GM19193 (cell line): ENCODE data around the gene RILP.

Source experiments
- POLR2A ChIP-seq: IDR thresholded peaks from 4 replicates; pipeline ENCODE4 v1.6.1; 2011; ENCODE audit not compliant: insufficient read depth, insufficient read length; ENCODE audit errors: extremely low read depth

The RILP gene

GRCh38 chr17:1597861-1598342 lies 51.8 kb downstream of the RILP start:
- TF ChIP-seq POLR2A, result no peak
